Cortex of kidney (tissue), 1 donor: Measurements from ENCODE around the gene MCF2L2.
"Not testable (repeated sequence)": the region's sequence is repeated elsewhere in the genome, so short reads cannot be mapped to it uniquely, and the experiment has no call there.

Experiments
- DNase-seq: peaks from one replicate; lab custom pipeline; 2025; lab: John Stamatoyannopoulos, UW

Gene MCF2L2

GRCh38 chr3:183443395-183444385 is 15.3 kb upstream of the MCF2L2 start:
- DNase-seq = no peak

- no peak for DNase-seq
These were observed 14.6 kb upstream of the MCF2L2 start for GRCh38 chr3:183442994-183443393.

GRCh38 chr3:183440521-183440920 is 12.1 kb upstream of the MCF2L2 start:
- DNase-seq = not testable (repeated sequence)

- DNase-seq = no peak
These were observed 11.1 kb upstream of the MCF2L2 start for GRCh38 chr3:183439515-183439914.

GRCh38 chr3:183438735-183439134 is 10.3 kb upstream of the MCF2L2 start:
- no peak for DNase-seq

- DNase-seq = no peak
These were observed 9.5 kb upstream of the MCF2L2 start for GRCh38 chr3:183437666-183438564.

- DNase-seq = no peak
These were observed 8.6 kb upstream of the MCF2L2 start for GRCh38 chr3:183437061-183437460.

- no peak for DNase-seq
These were observed 7.2 kb upstream of the MCF2L2 start for GRCh38 chr3:183435661-183436060.

GRCh38 chr3:183434992-183435391 is 6.6 kb upstream of the MCF2L2 start:
- no peak for DNase-seq

GRCh38 chr3:183434503-183434902 is 6.1 kb upstream of the MCF2L2 start:
- no peak for DNase-seq

- DNase-seq = no peak
These were observed 2.0 kb upstream of the MCF2L2 start for GRCh38 chr3:183430325-183430957.

GRCh38 chr3:183427876-183428446 is 458 bp downstream of the MCF2L2 start:
- no peak for DNase-seq

- no peak for DNase-seq
These were observed 1.1 kb downstream of the MCF2L2 start for GRCh38 chr3:183427196-183427875.

GRCh38 chr3:183418807-183419206 is 9.6 kb downstream of the MCF2L2 start:
- not testable (repeated sequence) for DNase-seq

- DNase-seq = no peak
These were observed 17.1 kb downstream of the MCF2L2 start for GRCh38 chr3:183411216-183411922.

GRCh38 chr3:183410759-183411158 is 17.7 kb downstream of the MCF2L2 start:
- DNase-seq = no peak

- no peak for DNase-seq
These were observed 18.1 kb downstream of the MCF2L2 start for GRCh38 chr3:183410280-183410679.

GRCh38 chr3:183409219-183409618 is 19.2 kb downstream of the MCF2L2 start:
- DNase-seq = no peak

- no peak for DNase-seq
These were observed 26.7 kb downstream of the MCF2L2 start for GRCh38 chr3:183401678-183402077.

- DNase-seq = no peak
These were observed 28.1 kb downstream of the MCF2L2 start for GRCh38 chr3:183400352-183400751.
